HFF-Myc (cell line): ENCODE data around the gene DFFB.

ENCODE experiments used
- DNase-seq: peaks from one replicate; pipeline ENCODE4 v3.0.0-alpha.2; 2011; ENCODE audit warnings: low read depth; ENCODE audit errors: extremely low read depth
- H3K4me3 ChIP-seq: replicated peaks from 2 replicates; pipeline ENCODE4 v1.5.1; 2011; ENCODE audit warnings: low read depth, mild to moderate bottlenecking, control low read depth, low read length
- CTCF ChIP-seq: IDR thresholded peaks from 2 replicates; pipeline ENCODE4 v1.5.1; 2012; ENCODE audit warnings: mild to moderate bottlenecking, low read depth, low read length, control low read depth; ENCODE audit errors: missing control alignments

The DFFB gene

GRCh38 chr1:3924186-3924824, 67.0 kb downstream of the DFFB start:
- no peak for DNase-seq
- TF ChIP-seq CTCF = no peak
- no peak overlapping the region for H3K4me3 ChIP-seq

GRCh38 chr1:3924825-3925220, 67.5 kb downstream of the DFFB start:
- no peak for TF ChIP-seq CTCF
- no peak for DNase-seq
- H3K4me3 ChIP-seq = no peak overlapping the region

DNA sequence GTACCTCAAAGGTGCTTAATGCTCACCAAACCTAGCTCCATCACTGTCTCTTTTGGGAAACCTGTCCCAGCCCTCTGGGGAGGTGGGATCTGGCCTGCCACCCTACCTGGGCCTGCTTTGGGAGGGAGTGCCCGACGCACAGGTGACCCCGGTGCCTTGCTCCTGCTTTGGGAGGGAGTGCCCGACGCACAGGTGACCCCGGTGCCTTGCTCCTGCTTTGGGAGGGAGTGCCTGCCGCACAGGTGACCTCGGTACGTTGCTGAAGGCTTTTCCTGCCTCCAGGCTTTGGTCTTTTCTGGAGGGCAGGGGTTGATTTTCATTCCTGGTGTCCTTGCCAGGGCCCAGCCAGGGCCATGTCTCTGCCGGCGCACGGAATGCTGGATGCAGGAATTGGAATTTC, 68.0 kb downstream of the DFFB start:
- TF ChIP-seq CTCF = no peak
- H3K4me3 ChIP-seq = no peak overlapping the region
- DNase-seq = no peak

DNA sequence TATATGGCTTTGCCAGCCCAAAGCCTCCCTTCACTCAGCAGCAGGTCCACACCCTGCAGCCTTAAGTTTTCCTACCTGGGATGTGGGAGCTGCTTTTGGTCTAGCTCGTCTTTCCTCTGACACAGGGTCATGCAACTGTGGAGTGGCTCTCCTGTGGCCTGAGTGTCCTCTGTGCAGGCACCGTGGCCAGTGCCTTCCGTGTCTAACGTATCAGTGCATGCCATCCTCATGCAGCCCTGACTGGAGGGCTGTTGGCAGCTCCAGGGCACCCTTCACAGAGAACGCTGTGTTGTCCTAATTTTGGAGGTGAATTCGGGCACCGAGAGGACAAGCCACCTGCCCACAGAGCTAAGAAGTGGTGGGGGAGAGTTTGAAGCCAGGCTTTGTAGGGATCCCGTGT, 68.5 kb downstream of the DFFB start:
- no peak overlapping the region for H3K4me3 ChIP-seq
- DNase-seq = no peak
- no peak for TF ChIP-seq CTCF

- no peak for TF ChIP-seq CTCF
- no peak overlapping the region for H3K4me3 ChIP-seq
- DNase-seq = no peak
Observed at GRCh38 chr1:3926956-3927355, 69.7 kb downstream of the DFFB start.

DNA sequence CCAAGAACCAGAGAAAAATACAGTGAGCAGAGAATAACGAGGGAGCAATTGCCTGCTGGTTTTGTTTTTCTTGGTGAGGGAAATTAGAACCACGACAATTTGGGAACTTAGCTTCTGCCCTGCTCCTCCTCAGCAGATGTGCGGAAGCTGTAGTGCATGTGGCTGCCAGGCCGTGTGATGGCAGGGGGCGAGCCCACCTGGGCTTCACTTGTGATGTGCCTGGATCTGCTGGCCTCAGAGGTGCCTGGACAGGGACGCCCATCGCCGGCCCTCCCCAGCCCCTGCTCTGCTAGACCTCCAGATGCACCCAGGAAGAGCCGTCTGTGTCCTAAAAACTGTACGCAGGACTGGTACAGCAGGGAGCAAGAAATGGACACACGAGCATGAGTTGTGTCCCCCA, 71.3 kb downstream of the DFFB start:
- no peak overlapping the region for H3K4me3 ChIP-seq
- TF ChIP-seq CTCF = no peak
- no peak for DNase-seq

DNA sequence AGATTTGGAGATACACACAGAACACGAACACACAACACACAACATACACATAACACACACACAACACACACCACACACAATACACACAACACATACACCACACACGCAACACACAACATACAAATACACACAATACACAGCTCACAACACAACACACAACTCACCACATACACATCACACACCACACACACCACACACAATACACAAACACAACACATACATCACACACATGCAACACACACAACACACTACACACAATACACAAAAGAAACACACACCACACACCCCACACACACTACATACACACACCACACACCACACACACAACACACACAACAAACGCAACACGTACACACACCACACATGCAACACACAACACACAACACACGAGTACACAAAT, 71.8 kb downstream of the DFFB start:
- no peak for TF ChIP-seq CTCF
- no peak for DNase-seq
- H3K4me3 ChIP-seq = no peak overlapping the region
